ENCODE results near the gene ZNF865.
A peak's percentile ranks its signal among the peaks of the same experiment; 100 is the strongest.

ZNF865 gene

DNA sequence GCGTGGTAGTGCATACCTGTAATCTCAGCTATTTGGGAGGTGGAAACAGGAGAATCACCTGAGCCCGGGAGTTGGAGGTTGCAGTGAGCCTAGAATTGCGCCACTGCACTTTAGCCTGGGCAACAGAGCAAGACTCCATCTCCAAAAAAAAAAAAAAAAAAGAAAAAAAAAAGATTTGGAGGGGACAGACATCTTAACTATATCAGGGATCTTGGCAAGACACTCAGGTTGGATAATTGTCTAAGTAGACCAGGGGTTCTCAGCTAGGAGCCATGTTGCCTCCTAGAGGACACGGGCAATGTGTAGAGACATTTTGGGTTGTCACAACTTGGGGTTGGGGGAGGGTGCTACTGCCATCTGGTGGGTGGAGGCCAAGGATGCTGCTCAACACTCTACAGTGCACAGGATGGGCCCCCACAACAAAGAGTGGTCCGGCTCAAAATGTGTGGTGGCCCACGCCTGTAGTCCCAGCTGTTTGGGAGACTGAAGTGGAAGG lies 33.5 kb downstream of the ZNF865 start:
- in situ Hi-C loops (cut with MboI; ENCODE audit: low pct_unique_long_range_greater_than_20kb, low sequenced_read_pairs, unreplicated experiment): no loop called here
- DNase-seq (ENCODE audit: low spot score): no peak
- TF ChIP-seq, protein P1, sequence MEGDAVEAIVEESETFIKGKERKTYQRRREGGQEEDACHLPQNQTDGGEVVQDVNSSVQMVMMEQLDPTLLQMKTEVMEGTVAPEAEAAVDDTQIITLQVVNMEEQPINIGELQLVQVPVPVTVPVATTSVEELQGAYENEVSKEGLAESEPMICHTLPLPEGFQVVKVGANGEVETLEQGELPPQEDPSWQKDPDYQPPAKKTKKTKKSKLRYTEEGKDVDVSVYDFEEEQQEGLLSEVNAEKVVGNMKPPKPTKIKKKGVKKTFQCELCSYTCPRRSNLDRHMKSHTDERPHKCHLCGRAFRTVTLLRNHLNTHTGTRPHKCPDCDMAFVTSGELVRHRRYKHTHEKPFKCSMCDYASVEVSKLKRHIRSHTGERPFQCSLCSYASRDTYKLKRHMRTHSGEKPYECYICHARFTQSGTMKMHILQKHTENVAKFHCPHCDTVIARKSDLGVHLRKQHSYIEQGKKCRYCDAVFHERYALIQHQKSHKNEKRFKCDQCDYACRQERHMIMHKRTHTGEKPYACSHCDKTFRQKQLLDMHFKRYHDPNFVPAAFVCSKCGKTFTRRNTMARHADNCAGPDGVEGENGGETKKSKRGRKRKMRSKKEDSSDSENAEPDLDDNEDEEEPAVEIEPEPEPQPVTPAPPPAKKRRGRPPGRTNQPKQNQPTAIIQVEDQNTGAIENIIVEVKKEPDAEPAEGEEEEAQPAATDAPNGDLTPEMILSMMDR (IDR thresholded peaks at IDR 0.05; ENCODE audit: extremely low read depth, insufficient read depth, missing control alignments): peak; percentile 60

DNA sequence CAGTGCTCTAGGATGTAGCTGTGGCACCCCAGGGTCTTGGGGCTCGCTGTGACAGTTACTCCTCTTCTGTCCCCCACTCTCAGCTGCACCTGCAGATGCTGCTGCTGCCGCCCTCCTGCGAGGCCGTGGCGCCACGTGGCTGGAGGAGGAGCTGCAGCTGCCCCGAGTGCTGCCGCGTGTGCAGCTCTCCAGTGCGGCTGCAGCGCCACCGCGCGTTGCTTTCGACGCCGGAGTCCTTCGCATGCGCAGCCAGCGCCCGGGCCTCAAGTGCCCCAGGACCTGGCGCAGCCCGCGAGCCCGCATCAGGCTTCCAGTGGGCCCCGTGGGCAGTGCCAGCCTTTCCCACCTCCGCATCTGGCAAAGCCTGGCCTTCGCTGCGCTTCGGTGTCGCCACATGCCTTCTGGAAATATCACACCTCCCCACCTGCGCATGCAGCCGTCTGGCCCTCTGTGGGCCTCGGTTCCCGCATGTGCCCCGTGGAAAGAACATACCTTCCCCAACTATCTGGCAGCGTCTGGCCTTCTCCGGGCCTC lies 34.7 kb downstream of the ZNF865 start:
- in situ Hi-C loops (cut with MboI; ENCODE audit: low pct_unique_long_range_greater_than_20kb, low sequenced_read_pairs, unreplicated experiment): no loop called here
- TF ChIP-seq, protein P1 (IDR thresholded peaks at IDR 0.05; ENCODE audit: extremely low read depth, insufficient read depth, missing control alignments): peak; percentile 63
- peak; percentile 72 for DNase-seq (ENCODE audit: low spot score)

DNA sequence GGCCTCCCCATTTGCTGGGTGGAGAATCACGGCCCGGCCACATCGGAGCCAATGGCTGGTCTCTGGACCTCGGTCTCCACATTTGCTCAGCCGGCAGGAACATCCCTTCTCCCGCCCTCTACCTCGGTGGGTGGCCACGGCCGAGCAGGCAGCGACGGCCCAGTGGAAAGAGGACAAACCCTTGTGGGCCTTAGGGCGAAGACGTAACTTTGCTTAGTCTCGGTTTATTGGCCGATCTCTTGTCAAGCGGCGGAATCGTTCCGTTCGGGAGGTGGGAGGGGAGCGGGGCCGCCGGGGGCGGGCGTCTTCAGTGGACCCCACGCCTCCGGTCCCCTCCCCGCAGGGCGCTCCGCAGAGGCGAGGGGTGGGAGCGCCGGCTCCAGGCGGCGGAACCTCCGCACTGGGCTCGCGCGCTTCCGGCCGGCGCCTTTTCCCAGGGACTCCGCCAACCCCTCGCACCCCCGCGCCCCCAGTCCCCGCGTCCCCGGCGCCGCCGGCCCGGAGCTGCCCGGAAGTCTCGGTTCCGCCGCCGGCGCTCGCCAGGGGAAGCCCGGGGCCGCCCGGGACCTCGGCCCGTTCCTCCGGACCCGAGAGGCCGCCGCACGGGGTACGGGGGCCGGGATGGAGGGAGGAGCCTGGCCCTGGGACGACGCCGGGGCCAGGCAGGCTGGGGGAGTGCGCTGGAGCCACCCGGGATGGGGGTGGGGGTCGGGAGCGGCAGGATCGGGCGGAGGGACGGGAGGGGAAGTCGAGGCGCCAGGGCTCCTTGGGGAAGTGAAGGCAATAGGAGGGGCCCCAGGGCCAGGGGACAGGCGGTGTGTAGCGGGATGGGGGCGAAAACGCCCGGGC lies 35.4 kb downstream of the ZNF865 start, which contains the start of gene ZNF580:
Gene ZNF580 (plus strand): TSS at position 426 of the 849 bp plus-strand sequence. CDS start 1,507 bp downstream, outside the sequence.
- in situ Hi-C loops (cut with MboI; ENCODE audit: low pct_unique_long_range_greater_than_20kb, low sequenced_read_pairs, unreplicated experiment): no loop called here
- DNase-seq (ENCODE audit: low spot score): peak; percentile 83
- TF ChIP-seq, protein P1 (IDR thresholded peaks at IDR 0.05; ENCODE audit: extremely low read depth, insufficient read depth, missing control alignments): no peak

DNA sequence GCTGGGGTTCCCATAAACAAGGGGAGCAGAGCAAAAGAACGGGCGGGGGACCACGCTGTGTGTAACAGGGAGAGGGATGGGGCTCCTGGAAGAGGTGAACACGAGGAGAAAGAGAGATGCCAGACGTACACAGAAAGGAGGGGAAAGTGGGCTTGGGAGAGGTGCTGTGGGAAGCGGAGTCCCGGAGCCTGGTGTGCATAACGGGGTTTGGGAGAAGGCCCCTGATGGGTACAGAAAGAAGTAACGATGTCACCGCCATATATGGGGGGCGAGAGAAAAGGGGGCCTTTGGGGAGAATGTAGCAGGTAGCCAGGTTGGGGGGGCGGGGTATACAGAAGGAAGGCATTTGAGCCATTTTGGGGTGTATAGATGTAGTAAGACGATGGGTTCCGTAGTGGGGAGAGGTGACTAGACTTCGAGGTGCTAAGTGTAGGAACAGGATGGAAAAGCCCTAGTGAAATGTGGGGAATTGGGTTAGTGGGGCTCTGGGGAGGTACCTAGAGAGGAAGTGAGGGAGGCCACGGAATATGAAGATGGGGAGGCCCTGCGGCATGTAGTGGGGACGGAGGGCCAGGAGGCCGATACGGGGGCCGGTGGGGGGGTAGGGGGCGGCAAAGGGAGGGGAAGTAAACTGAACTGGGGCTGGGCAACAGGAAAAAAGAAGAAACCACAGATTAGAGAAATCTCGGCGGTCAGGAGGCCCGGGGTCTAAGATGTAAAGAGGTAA lies 36.1 kb downstream of the ZNF865 start:
- TF ChIP-seq, protein P1 (IDR thresholded peaks at IDR 0.05; ENCODE audit: extremely low read depth, insufficient read depth, missing control alignments): no peak
- in situ Hi-C loops (cut with MboI; ENCODE audit: low pct_unique_long_range_greater_than_20kb, low sequenced_read_pairs, unreplicated experiment): no loop called here
- peak; percentile 61 for DNase-seq (ENCODE audit: low spot score)

DNA sequence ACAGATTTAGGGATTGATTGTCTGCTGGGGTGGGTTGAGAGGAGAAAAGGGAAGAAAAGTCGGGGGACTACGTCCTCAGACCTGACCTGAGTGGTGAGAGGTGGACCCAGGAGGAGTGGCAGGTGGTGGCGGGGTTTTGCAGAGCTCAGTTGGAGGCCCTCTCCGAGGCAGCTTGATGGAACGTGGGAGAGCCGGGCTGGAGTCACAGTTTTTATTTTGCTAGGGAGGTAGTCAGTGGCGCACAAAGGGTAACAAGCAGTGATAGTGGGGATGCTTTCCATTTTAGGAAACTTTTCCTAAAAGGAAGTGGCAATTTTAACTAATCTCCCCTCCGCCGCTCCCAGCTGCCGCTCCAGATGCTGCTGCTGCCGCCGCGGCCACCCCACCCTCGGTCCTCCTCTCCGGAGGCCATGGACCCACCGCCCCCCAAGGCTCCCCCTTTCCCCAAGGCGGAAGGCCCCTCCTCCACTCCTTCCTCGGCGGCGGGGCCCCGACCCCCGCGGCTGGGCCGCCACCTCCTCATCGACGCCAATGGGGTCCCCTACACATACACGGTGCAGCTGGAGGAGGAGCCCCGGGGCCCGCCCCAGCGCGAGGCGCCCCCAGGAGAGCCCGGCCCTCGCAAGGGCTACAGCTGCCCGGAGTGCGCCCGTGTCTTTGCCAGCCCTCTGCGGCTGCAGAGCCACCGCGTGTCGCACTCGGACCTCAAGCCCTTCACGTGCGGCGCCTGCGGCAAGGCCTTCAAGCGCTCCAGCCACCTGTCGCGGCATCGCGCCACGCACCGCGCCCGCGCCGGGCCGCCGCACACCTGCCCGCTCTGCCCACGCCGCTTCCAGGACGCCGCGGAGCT lies 36.9 kb downstream of the ZNF865 start:
- TF ChIP-seq, protein P1 (IDR thresholded peaks at IDR 0.05; ENCODE audit: extremely low read depth, insufficient read depth, missing control alignments): no peak
- DNase-seq (ENCODE audit: low spot score): peak; percentile 65
- in situ Hi-C loops (cut with MboI; ENCODE audit: low pct_unique_long_range_greater_than_20kb, low sequenced_read_pairs, unreplicated experiment): no loop called here

Measured in GM13977 (cell line).